PC-3 (cell line): ENCODE data around the gene EIF5AL1. TPM values are rescaled to one million over a fixed set of nuclear protein-coding genes. Genes with fewer than 3 reads are reported as not detected.
"Not testable (repeated sequence)": the region's sequence is repeated elsewhere in the genome, so short reads cannot be mapped to it uniquely, and the experiment has no call there.

ENCODE experiments used
- ATAC-seq: fragments of 200-7000 bp; cut with Tn5 transposase; 2 replicates; pipeline ENCODE4 v1.9.1; 2020; ENCODE audit warnings: mild to moderate bottlenecking, moderate library complexity
- BruUV-seq: library from RNA; stranded (reverse); fragments of 400-500 nt; replicated peaks from 2 replicates; lab custom pipeline; 2021; lab: Mats Ljungman, UMichigan
- CTCF ChIA-PET: fragments of 300-600 bp; sonication (Branson Sonifier 250); formaldehyde crosslinking; loops from one replicate; lab custom pipeline; 2022; ENCODE audit warnings: antibody characterized with exemption; lab: Charles Lee
- POLR2A ChIA-PET: fragments of 300-600 bp; sonication (Branson Sonifier 250); formaldehyde crosslinking; loops from one replicate; lab custom pipeline; 2022; ENCODE audit warnings: antibody characterized with exemption; ENCODE audit not compliant: unreplicated experiment; lab: Charles Lee
- DNase-seq: peaks from one replicate; pipeline ENCODE4 v3.0.0-alpha.2; 2015
- H2AFZ ChIP-seq: fragments of 300-600 bp; sonication (generic); 2 replicates; pipeline ENCODE4 v1.6.0; 2016; ENCODE audit warnings: antibody characterized with exemption, low read length
- H3F3A ChIP-seq: fragments of 300-600 bp; sonication (generic); one replicate; pipeline ENCODE4 v1.6.0; 2017; ENCODE audit warnings: antibody characterized with exemption, low read length, control low read depth, mild to moderate bottlenecking; ENCODE audit not compliant: unreplicated experiment
- H3K27ac ChIP-seq: fragments of 300-600 bp; sonication (generic); 2 replicates; pipeline ENCODE4 v1.5.1; 2016; ENCODE audit warnings: mild to moderate bottlenecking, low read length
- H3K27me3 ChIP-seq: fragments of 300-600 bp; sonication (generic); 2 replicates; pipeline ENCODE4 v1.6.1; 2016; ENCODE audit warnings: low read length, mixed read lengths
- H3K36me3 ChIP-seq: fragments of 300-600 bp; sonication (generic); 2 replicates; pipeline ENCODE4 v1.6.1; 2016; ENCODE audit warnings: low read depth, mixed run types, low read length, mixed read lengths
- H3K4me1 ChIP-seq: fragments of 300-600 bp; sonication (generic); 2 replicates; pipeline ENCODE4 v1.5.1; 2016; ENCODE audit warnings: low read length; ENCODE audit not compliant: insufficient read depth
- H3K4me2 ChIP-seq: fragments of 300-600 bp; sonication (generic); 2 replicates; pipeline ENCODE4 v1.6.0; 2016; ENCODE audit warnings: low read length
- H3K4me3 ChIP-seq: fragments of 300-600 bp; sonication (generic); 2 replicates; pipeline ENCODE4 v1.5.1; 2016; ENCODE audit warnings: mild to moderate bottlenecking, low read length, mixed read lengths
- H3K79me2 ChIP-seq: fragments of 300-600 bp; sonication (generic); 2 replicates; pipeline ENCODE4 v1.6.1; 2017; ENCODE audit warnings: low read length, mixed read lengths
- H3K9ac ChIP-seq: fragments of 300-600 bp; sonication (generic); 2 replicates; pipeline ENCODE4 v1.6.0; 2016; ENCODE audit warnings: mild to moderate bottlenecking, low read length
- H3K9me2 ChIP-seq: fragments of 300-600 bp; sonication (generic); replicated peaks from 2 replicates; pipeline ENCODE4 v1.6.1; 2016; ENCODE audit warnings: mixed run types, low read length, mixed read lengths
- H3K9me3 ChIP-seq: fragments of 300-600 bp; sonication (generic); 2 replicates; pipeline ENCODE4 v1.6.1; 2016; ENCODE audit warnings: low read length, mixed read lengths
- H4K20me1 ChIP-seq: fragments of 300-600 bp; sonication (generic); 2 replicates; pipeline ENCODE4 v1.6.1; 2016; ENCODE audit warnings: low read length, mixed read lengths
- EZH2 ChIP-seq: fragments of 300-600 bp; sonication (generic); IDR thresholded peaks from one replicate; pipeline ENCODE4 v1.6.1; 2017; ENCODE audit warnings: antibody characterized with exemption, mild to moderate bottlenecking, low read length; ENCODE audit not compliant: unreplicated experiment
- intact Hi-C: fragments of 100-400 bp; cut with micrococcal nuclease; formaldehyde crosslinking; loops from 2 replicates; pipeline ENCODE4 v1.9.0; 2023
- total RNA-seq: library from RNA; depleted of rRNA; stranded (reverse); fragments of >200 nt; gene quantifications from 2 replicates; pipeline ENCODE4 v1.2.3, GENCODE V29; 2014

EIF5AL1 gene
- total RNA-seq, 1 experiment from 2014 or later: 0.51 TPM

DNA sequence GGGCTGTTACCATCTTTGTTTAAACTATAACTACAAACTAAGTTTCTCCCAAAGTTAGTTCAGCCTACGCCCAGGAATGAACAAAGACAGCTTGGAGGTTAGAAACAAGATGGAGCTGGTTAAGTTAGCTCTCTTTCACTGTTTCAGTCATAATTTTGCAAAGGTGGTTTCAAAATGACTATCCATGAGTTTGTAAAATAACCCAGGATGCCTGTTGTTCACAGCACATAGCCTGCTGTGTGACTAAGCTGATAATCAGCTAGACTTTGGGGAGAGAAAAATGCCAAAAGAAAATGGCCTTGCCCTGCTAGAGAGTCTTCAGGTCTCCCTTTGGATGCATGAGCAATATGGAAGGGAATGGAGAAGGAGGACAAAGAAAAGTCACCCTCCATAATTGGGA is 28.6 kb downstream of the EIF5AL1 start:
- H3K9me2 ChIP-seq, H3K27ac ChIP-seq, H3K27me3 ChIP-seq, H3K4me1 ChIP-seq, H4K20me1 ChIP-seq, BruUV-seq, H3K4me3 ChIP-seq, H3K9ac ChIP-seq, H3K79me2 ChIP-seq, ATAC-seq, H3F3A ChIP-seq, H2AFZ ChIP-seq, H3K4me2 ChIP-seq, POLR2A ChIA-PET, CTCF ChIA-PET, intact Hi-C loops, H3K9me3 ChIP-seq, DNase-seq, H3K36me3 ChIP-seq: not testable (repeated sequence)

DNA sequence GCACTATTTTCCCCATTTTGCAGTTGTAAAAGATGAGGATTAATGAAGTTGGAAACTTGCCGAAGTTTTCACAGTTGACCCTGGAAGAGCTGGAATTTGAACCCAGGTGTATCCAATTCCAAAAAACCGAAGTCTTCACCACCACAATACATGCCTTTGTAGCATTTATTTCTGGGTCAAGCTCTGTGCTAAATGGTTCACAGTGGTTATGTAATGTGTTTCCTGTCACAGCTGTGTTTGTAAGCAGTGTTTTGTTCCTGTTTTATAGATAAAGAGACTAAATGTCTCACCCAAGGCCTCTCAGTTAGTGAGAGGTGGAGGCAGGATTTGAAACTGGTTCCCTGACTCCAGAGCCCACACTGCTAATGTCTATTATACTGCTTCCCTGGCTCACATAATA is 30.3 kb downstream of the EIF5AL1 start:
- Histone ChIP-seq H3K9ac (no peak overlapping the region), H3K4me3 (no peak overlapping the region), H3K27ac (no peak overlapping the region), H3F3A (no peaks in the 10 kb centered on the region), H3K9me3 (no peaks in the 10 kb centered on the region), H3K27me3 (no peaks in the 10 kb centered on the region), H3K79me2 (no peaks in the 10 kb centered on the region), H3K9me2 (no peaks in the 10 kb centered on the region), H3K36me3 (no peaks in the 10 kb centered on the region), H3K4me1 (no peaks in the 10 kb centered on the region), H3K4me2 (no peak overlapping the region), H2AFZ (no peak overlapping the region), H4K20me1 (no peaks in the 10 kb centered on the region)
- DNase-seq (no peak), ATAC-seq (no peak)
- ChIA-PET CTCF (no interaction called here), POLR2A (no interaction called here)
- BruUV-seq: no TSS peak
- no peak for TF ChIP-seq EZH2
- intact Hi-C loops: no loop called here

DNA sequence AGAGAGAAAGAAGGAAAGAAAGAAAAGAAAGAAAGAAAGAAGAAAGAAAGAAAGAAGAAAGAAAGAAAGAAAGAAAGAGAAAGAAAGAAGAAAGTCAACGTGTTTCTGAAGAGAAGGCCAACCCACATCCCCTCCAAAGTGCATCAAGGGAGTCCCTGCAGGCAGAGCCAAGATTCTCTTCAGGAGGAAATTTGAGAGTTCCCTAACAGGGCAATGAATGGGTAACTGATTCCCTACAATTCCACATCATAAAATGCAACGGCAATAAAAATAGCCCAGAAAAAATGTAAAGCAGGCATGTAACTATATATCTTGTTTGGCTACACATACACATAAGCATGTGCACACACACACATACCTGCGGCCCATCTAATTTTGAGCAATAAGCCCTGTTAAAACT is 32.1 kb downstream of the EIF5AL1 start:
- H3K27me3 ChIP-seq, intact Hi-C loops, H3K79me2 ChIP-seq, H3K4me1 ChIP-seq, ATAC-seq, H3K4me3 ChIP-seq, BruUV-seq, H3K27ac ChIP-seq, H2AFZ ChIP-seq, H3F3A ChIP-seq, DNase-seq, H3K9me3 ChIP-seq, H3K4me2 ChIP-seq, H3K9me2 ChIP-seq, H4K20me1 ChIP-seq, CTCF ChIA-PET, H3K9ac ChIP-seq, H3K36me3 ChIP-seq, POLR2A ChIA-PET: not testable (repeated sequence)

DNA sequence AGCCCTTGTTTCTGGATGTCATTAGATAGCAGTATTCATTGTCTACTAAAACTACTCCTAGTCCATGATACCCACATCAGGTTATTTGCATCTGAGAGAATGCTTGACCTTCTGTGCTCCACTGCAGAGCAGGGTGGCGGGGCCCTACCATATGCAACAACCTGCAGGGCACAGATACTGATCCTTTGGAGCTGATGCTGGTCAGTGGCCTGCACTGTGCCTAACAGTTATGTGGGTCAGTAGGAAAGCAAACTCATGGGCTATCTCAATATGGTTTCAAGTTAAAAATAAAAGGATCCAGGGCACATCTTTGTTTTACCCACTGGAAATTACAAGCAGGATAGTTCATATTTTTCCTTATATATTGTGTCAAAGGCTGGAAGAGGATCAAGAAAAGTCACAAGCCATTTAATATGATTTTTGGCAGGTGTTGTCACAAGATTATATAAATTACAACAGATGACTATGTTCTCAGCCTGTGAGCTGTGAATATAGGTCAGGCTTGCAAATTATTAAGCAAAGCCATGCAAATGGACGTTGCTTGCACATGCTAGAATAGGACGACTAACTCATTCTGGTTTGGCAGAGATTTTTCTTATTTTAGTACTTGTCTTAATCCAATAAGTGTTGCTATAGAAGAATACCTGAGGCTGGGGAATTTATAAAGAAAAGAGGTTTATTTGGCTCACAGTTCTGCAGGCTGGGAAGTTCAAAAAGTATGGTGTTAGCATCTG is 32.8 kb downstream of the EIF5AL1 start:
- H2AFZ ChIP-seq, DNase-seq, ATAC-seq, H3K4me1 ChIP-seq, H3K9me3 ChIP-seq, H3K4me3 ChIP-seq, H3K4me2 ChIP-seq, CTCF ChIA-PET, H3K27me3 ChIP-seq, H3K79me2 ChIP-seq, intact Hi-C loops, H3K27ac ChIP-seq, H4K20me1 ChIP-seq, H3F3A ChIP-seq, H3K9me2 ChIP-seq, POLR2A ChIA-PET, BruUV-seq, H3K36me3 ChIP-seq, H3K9ac ChIP-seq: not testable (repeated sequence)

DNA sequence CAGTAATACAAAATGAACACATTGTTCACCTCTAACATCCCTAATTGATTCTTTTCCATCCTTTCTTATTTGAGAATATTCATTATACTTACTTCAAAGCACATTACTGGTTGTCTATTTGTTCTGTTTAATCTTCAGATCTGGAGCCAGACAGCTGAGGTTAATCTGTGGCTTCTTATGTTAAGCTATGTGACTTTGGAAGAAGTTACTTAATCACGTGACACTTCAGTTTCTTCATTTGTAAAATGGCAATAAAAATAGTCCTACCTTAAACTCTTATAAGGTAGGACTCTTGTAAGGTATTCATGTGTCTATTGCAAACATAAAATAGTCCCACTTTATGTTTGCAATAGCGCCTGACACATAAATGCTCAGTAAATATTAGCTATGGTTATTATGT is 34.8 kb downstream of the EIF5AL1 start:
- H3F3A ChIP-seq, H3K4me1 ChIP-seq, H4K20me1 ChIP-seq, BruUV-seq, H3K4me3 ChIP-seq, intact Hi-C loops, POLR2A ChIA-PET, H3K36me3 ChIP-seq, H3K9me3 ChIP-seq, DNase-seq, ATAC-seq, H3K79me2 ChIP-seq, H3K4me2 ChIP-seq, H3K27ac ChIP-seq, H3K9me2 ChIP-seq, H3K9ac ChIP-seq, H2AFZ ChIP-seq, CTCF ChIA-PET, H3K27me3 ChIP-seq: not testable (repeated sequence)
